ENCODE measurements around the gene SLC6A15. TPM values are rescaled to one million over a fixed set of nuclear protein-coding genes. Genes with fewer than 3 reads are reported as not detected.

Gene SLC6A15
- total and polyA plus RNA-seq, 2 of the 8 experiments (the other 6 are each of a cell fraction or from before 2014, with no cell fraction given), result 3.1 to 42.0 TPM

DNA sequence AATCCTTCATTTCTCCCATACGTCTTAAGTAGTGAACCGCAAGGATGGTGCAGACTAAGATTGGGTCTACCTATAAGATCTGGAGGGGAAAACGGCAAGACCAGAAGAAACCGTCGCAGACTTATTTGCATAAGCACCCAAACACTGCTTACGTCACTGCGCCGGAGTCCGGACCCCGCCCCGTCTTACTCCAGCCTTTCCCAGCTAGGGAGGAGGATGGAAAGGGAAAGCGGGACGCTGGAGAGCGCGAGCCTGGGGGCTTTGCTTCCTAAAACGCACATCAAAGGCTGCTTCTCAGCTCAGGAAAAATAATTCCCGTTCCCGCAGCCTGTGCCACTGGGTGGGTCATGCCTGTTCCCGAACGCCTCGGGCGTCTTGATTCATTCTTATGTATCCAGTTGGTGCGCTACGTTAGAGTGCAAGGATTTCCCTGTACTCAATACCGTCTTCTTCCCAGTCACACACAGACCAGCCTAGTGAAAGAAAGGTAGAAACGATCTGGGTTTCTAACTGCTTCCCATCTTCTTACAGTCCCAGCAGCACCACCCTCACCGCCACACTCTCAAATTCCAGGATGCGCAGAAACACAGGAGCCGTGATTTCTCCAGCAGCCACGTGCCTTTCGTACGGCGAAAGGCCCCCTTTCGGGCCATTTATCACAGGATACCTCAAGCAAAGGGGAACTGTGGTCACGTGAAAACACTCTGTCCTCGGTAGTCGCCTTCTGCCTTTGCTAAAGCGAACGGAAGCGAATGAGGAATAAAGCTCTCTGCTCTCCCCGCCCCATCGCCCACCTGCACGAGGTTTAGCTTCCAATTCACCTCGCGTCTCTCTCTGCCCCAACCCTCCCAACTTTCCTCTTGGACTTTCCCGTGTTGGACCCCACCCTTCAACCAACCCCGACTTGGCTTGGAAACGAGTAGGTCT lies 1.1 kb downstream of the SLC6A15 start (continued):
- TF ChIP-seq CHD7 (IDR thresholded peaks at IDR 0.05; ENCODE audit: insufficient replicate concordance, low read length) (no peak), BRCA1 (IDR thresholded peaks at IDR 0.05; ENCODE audit: low read depth, low read length) (no peak), SP4 (IDR thresholded peaks at IDR 0.05; ENCODE audit: low read length) (no peak), SUZ12 (IDR thresholded peaks at IDR 0.05; ENCODE audit: low read length) (peak; percentile 22; the same call in 1 of the 2 replicates), SIN3A (conservative IDR thresholded peaks at IDR 0.05 in 1 of 2, IDR thresholded peaks at IDR 0.05 in 1 of 2; ENCODE audit: low read depth in 1 of 2, low read length in 2 of 2) (peak in 1 of 2 experiments; percentile 66; a peak in 1 of 4 replicates), CEBPB (IDR thresholded peaks at IDR 0.05; ENCODE audit: low read depth, low read length) (no peak), POLR2A (IDR thresholded peaks at IDR 0.05; ENCODE audit: control extremely low read depth in 1 of 2, low read depth in 2 of 2, low read length in 2 of 2) (peak; percentile 60 to 74), ASH2L (IDR thresholded peaks at IDR 0.05; ENCODE audit: low read length) (peak; percentile 92)
